Measurements from ENCODE around the gene TRIM64C.
"Not testable (repeated sequence)": the region's sequence is repeated elsewhere in the genome, so short reads cannot be mapped to it uniquely, and the experiment has no call there.

The TRIM64C gene, protein sequence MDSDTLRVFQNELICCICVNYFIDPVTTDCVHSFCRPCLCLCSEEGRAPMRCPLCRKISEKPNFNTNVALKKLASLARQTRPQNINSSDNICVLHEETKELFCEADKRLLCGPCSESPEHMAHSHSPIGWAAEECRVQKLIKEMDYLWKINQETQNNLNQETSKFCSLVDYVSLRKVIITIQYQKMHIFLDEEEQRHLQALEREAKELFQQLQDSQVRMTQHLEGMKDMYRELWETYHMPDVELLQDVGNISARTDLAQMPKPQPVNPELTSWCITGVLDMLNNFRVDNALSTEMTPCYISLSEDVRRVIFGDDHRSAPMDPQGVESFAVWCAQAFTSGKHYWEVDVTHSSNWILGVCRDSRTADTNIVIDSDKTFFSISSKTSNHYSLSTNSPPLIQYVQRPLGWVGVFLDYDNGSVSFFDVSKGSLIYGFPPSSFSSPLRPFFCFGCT

DNA sequence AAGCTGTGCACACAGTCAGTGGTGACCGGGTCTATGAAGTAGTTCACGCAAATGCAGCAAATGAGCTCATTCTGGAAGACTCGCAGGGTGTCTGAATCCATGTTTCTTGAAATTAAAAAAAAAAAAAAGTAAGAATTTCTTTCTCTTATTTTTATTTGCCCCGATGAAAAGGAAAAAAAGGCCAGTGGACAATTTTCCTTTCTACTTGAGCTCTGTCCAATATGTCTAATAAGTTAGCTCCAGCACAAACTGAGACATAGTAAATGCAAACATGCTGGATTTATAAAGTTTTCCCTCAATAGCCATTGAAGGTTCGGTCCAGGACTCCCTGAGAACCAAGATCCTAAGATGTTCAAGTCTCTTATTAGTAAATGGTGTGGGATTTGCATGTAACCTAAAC, at the start of gene TRIM64C:
Gene TRIM64C, minus strand, starts transcription at position 101 of the 400 bp plus-strand sequence. Its CDS starts 0 bp downstream, at position 101.
- DNase-seq (ENCODE audit: low read depth in 2 of 2); H3K4me3 ChIP-seq (replicated peaks in 1 of 2; ENCODE audit: low read depth in 2 of 2, low read length in 2 of 2): not testable (repeated sequence)

DNA sequence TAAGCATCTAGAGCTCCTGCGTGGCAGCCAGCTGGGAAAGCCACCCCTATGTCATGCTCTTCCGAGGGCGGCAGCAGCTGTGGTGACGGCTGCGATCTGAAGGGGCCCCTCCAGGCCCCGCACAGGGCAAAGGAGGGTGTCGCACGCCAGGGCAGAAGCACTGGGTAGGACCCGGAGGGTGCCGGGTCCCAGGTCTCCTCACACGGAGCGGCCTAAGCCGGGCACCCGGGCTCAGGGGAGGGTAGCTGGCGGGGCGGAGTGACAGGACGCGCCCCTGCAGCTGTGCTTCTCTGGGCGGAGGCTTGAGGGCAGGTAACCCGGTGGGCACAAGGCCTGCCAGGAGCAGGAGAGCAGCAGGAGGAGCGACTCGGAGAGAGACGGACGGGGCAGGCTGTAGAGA, 43.4 kb upstream of the TRIM64C start:
- not testable (repeated sequence) for H3K4me3 ChIP-seq (replicated peaks in 1 of 2; ENCODE audit: low read depth in 2 of 2, low read length in 2 of 2); DNase-seq (ENCODE audit: low read depth in 2 of 2)

DNA sequence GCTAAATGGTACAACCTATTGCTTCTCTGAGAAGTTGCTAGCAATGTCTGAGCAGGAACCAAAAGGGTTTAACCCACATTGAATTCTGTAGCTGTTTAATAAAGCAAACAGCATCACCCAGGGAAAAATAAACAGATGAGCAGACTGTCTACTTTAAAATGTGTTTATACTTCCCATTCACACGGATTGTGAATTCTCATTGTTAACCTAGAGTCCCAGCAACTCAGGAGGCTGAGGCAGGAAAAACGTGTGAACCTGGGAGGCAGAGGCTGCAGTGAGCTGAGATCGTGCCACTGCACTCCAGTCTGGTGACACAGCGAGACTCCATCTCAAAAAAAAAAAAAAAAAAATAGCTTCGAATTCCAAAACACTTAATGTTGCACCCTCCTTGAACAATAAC, 11.0 kb upstream of the TRIM64C start:
- not testable (repeated sequence) for DNase-seq (ENCODE audit: low read depth in 2 of 2); H3K4me3 ChIP-seq (replicated peaks in 1 of 2; ENCODE audit: low read depth in 2 of 2, low read length in 2 of 2)

DNA sequence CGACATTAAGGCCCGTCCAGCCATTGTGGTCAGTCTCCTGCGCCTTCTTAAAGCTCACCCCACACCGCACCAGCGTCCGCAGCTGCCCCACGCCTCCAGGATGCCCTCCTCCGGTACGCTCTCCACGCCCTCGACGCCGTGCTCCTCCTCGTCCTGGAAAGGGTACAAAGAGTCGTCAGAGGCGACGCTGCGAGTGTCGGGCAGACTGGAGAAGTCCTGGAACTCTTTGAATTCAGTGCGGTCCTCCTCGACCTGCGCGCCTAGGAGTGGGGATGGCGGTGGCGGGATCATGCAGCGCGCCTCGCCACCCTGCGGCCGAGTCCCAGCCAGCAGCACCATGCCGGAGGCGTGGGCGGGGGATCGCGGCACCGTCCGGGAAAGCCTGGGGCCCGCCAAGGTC, 9.1 kb downstream of the TRIM64C start:
- not testable (repeated sequence) for H3K4me3 ChIP-seq (replicated peaks in 1 of 2; ENCODE audit: low read depth in 2 of 2, low read length in 2 of 2); DNase-seq (ENCODE audit: low read depth in 2 of 2)

DNA sequence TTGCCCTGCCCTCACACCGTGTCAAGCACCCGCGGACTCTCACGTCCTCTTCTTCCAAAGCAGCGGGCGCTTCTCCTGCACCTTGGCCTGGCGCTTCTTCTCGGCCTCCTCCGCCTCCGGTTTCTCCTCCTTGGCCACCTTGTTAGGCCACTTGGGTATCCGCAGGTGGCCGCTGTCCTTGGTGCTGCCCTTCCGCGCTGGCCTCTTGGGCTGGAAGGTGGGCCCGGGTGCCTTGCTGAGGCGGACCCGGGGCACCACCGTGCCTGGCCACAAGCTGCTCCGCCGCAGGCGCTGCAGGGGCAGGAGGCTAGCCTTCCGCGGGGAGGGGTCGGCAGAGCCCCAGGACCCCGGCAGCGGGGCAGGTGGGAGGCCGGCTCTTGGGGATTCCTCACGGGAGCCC, 10.7 kb downstream of the TRIM64C start:
- DNase-seq (ENCODE audit: low read depth in 2 of 2), result not testable (repeated sequence)

DNA sequence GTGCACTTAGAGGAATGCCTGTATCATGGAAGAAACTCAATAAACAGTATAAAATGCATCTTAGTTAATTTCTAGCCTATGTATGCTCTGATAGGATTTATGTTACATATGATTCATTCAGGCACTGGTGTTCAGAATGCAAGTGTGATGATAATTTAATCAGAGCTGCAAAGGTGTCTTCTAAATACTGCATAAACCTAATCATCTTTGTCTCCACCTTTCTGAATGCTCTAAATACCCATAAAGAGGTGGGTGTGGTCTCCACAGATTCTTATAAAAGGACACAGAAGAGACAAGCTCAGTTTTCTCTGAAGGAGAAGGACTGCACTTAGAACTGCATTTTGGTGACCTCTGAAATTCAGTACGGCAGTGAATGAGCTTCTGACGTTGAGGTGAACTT, 30.4 kb downstream of the TRIM64C start, which contains the start of gene TRIM49B:
Gene TRIM49B, plus strand, starts transcription at position 301 of the 400 bp plus-strand sequence. CDS start 2,777 bp downstream, outside the sequence.
- H3K4me3 ChIP-seq (replicated peaks in 1 of 2; ENCODE audit: low read depth in 2 of 2, low read length in 2 of 2); DNase-seq (ENCODE audit: low read depth in 2 of 2): not testable (repeated sequence)

More for the DNA sequence above, 10.7 kb downstream of the TRIM64C start:
- not testable (repeated sequence) for H3K4me3 ChIP-seq (replicated peaks in 1 of 2; ENCODE audit: low read depth in 2 of 2, low read length in 2 of 2)

Measured in cardiac fibroblast (primary cell).